Trophoblast cell (in vitro differentiated cells and primary cell): Measurements from ENCODE around the gene GPR37L1.
"Not testable (repeated sequence)": the region's sequence is repeated elsewhere in the genome, so short reads cannot be mapped to it uniquely, and the experiment has no call there.

Experiments used
- DNase-seq, 2 donors: peaks; one replicate each; pipeline ENCODE4 v3.0.0-alpha.2; 2016
- H2AFZ ChIP-seq: 2 replicates; pipeline ENCODE4 v1.6.1; 2013; ENCODE audit warnings: low read length, moderate library complexity, mild to moderate bottlenecking; ENCODE audit not compliant: insufficient read depth, poor library complexity
- H2AK5ac ChIP-seq: 2 replicates; pipeline ENCODE4 v1.6.1; 2013; ENCODE audit warnings: mild to moderate bottlenecking, low read length
- H2BK120ac ChIP-seq: 2 replicates; pipeline ENCODE4 v1.6.1; 2013; ENCODE audit warnings: low read length, mild to moderate bottlenecking, moderate library complexity; ENCODE audit not compliant: insufficient read depth, poor library complexity
- H2BK12ac ChIP-seq: 2 replicates; pipeline ENCODE4 v1.6.1; 2013; ENCODE audit warnings: mild to moderate bottlenecking, low read length, moderate library complexity
- H2BK5ac ChIP-seq: 2 replicates; pipeline ENCODE4 v1.6.1; 2013; ENCODE audit warnings: low read length, low read depth, moderate library complexity, mild to moderate bottlenecking; ENCODE audit not compliant: poor library complexity
- H3K14ac ChIP-seq: 2 replicates; pipeline ENCODE4 v1.6.1; 2013; ENCODE audit warnings: mild to moderate bottlenecking, low read length
- H3K18ac ChIP-seq: 2 replicates; pipeline ENCODE4 v1.6.1; 2013; ENCODE audit warnings: mild to moderate bottlenecking, low read length
- H3K23ac ChIP-seq: 2 replicates; pipeline ENCODE4 v1.6.1; 2013; ENCODE audit warnings: low read length
- H3K27ac ChIP-seq: 2 replicates; pipeline ENCODE4 v1.5.1; 2013; ENCODE audit warnings: low read depth, mild to moderate bottlenecking, inconsistent platforms, low read length, moderate library complexity
- H3K27me3 ChIP-seq: 2 replicates; pipeline ENCODE4 v1.6.1; 2013; ENCODE audit warnings: inconsistent platforms, mild to moderate bottlenecking, low read length, moderate library complexity; ENCODE audit not compliant: insufficient read depth
- H3K36me3 ChIP-seq, 2 experiments: 1 replicate in 1 of 2; 2 replicates in 1 of 2; pipeline ENCODE4 v1.6.1; 2013; ENCODE audit warnings: low read length in 2 of 2, mild to moderate bottlenecking in 2 of 2, moderate library complexity in 1 of 2; ENCODE audit not compliant: insufficient read depth in 2 of 2, control insufficient read depth in 1 of 2
- H3K4ac ChIP-seq: 2 replicates; pipeline ENCODE4 v1.6.1; 2013; ENCODE audit warnings: low read depth, mild to moderate bottlenecking, low read length, moderate library complexity
- H3K4me1 ChIP-seq, 2 experiments: 1 replicate in 1 of 2; 2 replicates in 1 of 2; pipeline ENCODE4 v1.6.1; 2013; ENCODE audit warnings: low read length in 2 of 2, mild to moderate bottlenecking in 2 of 2, moderate library complexity in 1 of 2; ENCODE audit not compliant: insufficient read depth in 2 of 2, control insufficient read depth in 1 of 2
- H3K4me2 ChIP-seq: 2 replicates; pipeline ENCODE4 v1.6.1; 2013; ENCODE audit warnings: inconsistent platforms, mild to moderate bottlenecking, low read length, moderate library complexity
- H3K4me3 ChIP-seq: 2 replicates; pipeline ENCODE4 v1.5.1; 2013; ENCODE audit warnings: mild to moderate bottlenecking, low read depth, low read length, inconsistent platforms
- H3K79me1 ChIP-seq: one replicate; pipeline ENCODE4 v1.6.1; 2013; ENCODE audit warnings: low read length
- H3K79me2 ChIP-seq: 2 replicates; pipeline ENCODE4 v1.6.1; 2013; ENCODE audit warnings: low read length, mild to moderate bottlenecking; ENCODE audit not compliant: control insufficient read depth, insufficient read depth, poor library complexity
- H3K9ac ChIP-seq: 2 replicates; pipeline ENCODE4 v1.6.1; 2013; ENCODE audit warnings: mild to moderate bottlenecking, low read length
- H3K9me3 ChIP-seq: 2 replicates; pipeline ENCODE4 v1.6.1; 2013; ENCODE audit warnings: low read depth, mild to moderate bottlenecking, control low read depth, inconsistent platforms, low read length; ENCODE audit not compliant: insufficient read depth
- H4K12ac ChIP-seq: 2 replicates; pipeline ENCODE4 v1.6.1; 2013; ENCODE audit warnings: low read depth, mild to moderate bottlenecking, low read length, moderate library complexity
- H4K8ac ChIP-seq: 2 replicates; pipeline ENCODE4 v1.6.1; 2013; ENCODE audit warnings: low read depth, mild to moderate bottlenecking, low read length, moderate library complexity
- H4K91ac ChIP-seq: one replicate; pipeline ENCODE4 v1.6.1; 2013; ENCODE audit warnings: low read depth, mild to moderate bottlenecking, low read length, moderate library complexity
- WGBS: extraction: QIAGEN DNeasy Blood & Tissue Kit; methylation state at CpG from one replicate; pipeline ENCODE4 v1.1.7; 2013; ENCODE audit warnings: missing lambda C conversion rate; ENCODE audit not compliant: insufficient read length, insufficient coverage; ENCODE audit errors: extremely low coverage; 5-methylcytosine and 5-hydroxymethylcytosine counted together

Gene GPR37L1

GRCh38 chr1:202176949-202177927 is 54.5 kb downstream of the GPR37L1 start:
- no peak overlapping the region for H4K8ac ChIP-seq
- no peaks in the 10 kb centered on the region for H3K79me1 ChIP-seq
- no peak overlapping the region for H3K23ac ChIP-seq
- H3K14ac ChIP-seq = no peak overlapping the region
- H4K91ac ChIP-seq = no peak overlapping the region
- H3K36me3 ChIP-seq = no peaks in the 10 kb centered on the region
- H3K4me3 ChIP-seq = no peak overlapping the region
- no peak overlapping the region for H2BK120ac ChIP-seq
- no peaks in the 10 kb centered on the region for H3K79me2 ChIP-seq
- H3K4ac ChIP-seq = no peak overlapping the region
- H4K12ac ChIP-seq = no peak overlapping the region
- H3K9ac ChIP-seq = no peak overlapping the region
- no peak overlapping the region for H2AK5ac ChIP-seq
- H3K18ac ChIP-seq = no peak overlapping the region
- no peak overlapping the region for H2BK5ac ChIP-seq
- H3K4me2 ChIP-seq = no peak overlapping the region
- no peaks in the 10 kb centered on the region for H3K27me3 ChIP-seq
- DNase-seq = no peak
- no peaks in the 10 kb centered on the region for H3K4me1 ChIP-seq
- no peak overlapping the region for H2AFZ ChIP-seq
- no CpG with 5 or more reads among the region's 29 CpGs for WGBS
- H3K27ac ChIP-seq = no peak overlapping the region
- H2BK12ac ChIP-seq = no peak overlapping the region
- H3K9me3 ChIP-seq = peaks cover 4% of the 10 kb centered on the region

GRCh38 chr1:202179828-202180750 is 57.4 kb downstream of the GPR37L1 start:
- H3K18ac ChIP-seq = no peak overlapping the region
- H2BK12ac ChIP-seq = no peak overlapping the region
- H4K91ac ChIP-seq = no peak overlapping the region
- no peak overlapping the region for H3K4me2 ChIP-seq
- H2AFZ ChIP-seq = no peak overlapping the region
- H2BK5ac ChIP-seq = no peak overlapping the region
- peaks cover 4% of the 10 kb centered on the region for H3K9me3 ChIP-seq
- WGBS = no CpG with 5 or more reads among the region's 19 CpGs
- H4K12ac ChIP-seq = no peak overlapping the region
- H2AK5ac ChIP-seq = no peak overlapping the region
- H3K9ac ChIP-seq = no peak overlapping the region
- peaks cover 0 to 3% of the 10 kb centered on the region in 2 experiments for H3K4me1 ChIP-seq
- no peak overlapping the region for H3K4me3 ChIP-seq
- H3K79me2 ChIP-seq = no peaks in the 10 kb centered on the region
- no peaks in the 10 kb centered on the region for H3K79me1 ChIP-seq
- H4K8ac ChIP-seq = no peak overlapping the region
- H3K36me3 ChIP-seq = no peaks in the 10 kb centered on the region
- H3K23ac ChIP-seq = no peak overlapping the region
- no peak overlapping the region for H3K4ac ChIP-seq
- no peak overlapping the region for H2BK120ac ChIP-seq
- H3K27ac ChIP-seq = no peak overlapping the region
- H3K27me3 ChIP-seq = no peaks in the 10 kb centered on the region
- DNase-seq = no peak
- no peak overlapping the region for H3K14ac ChIP-seq

- no CpG with 5 or more reads among the region's 2 CpGs for WGBS
- H3K27me3 ChIP-seq, H3K79me1 ChIP-seq: not testable (repeated sequence)
Measured at GRCh38 chr1:202180751-202181139, 58.0 kb downstream of the GPR37L1 start.

GRCh38 chr1:202181586-202181985 is 58.9 kb downstream of the GPR37L1 start:
- H3K9me3 ChIP-seq = peaks cover 4% of the 10 kb centered on the region
- no peak overlapping the region for H4K91ac ChIP-seq
- H3K79me1 ChIP-seq = no peaks in the 10 kb centered on the region
- H2AK5ac ChIP-seq = no peak overlapping the region
- no peak overlapping the region for H3K9ac ChIP-seq
- H4K12ac ChIP-seq = no peak overlapping the region
- no peaks in the 10 kb centered on the region for H3K36me3 ChIP-seq
- H3K4ac ChIP-seq = no peak overlapping the region
- no peaks in the 10 kb centered on the region for H3K79me2 ChIP-seq
- no peak overlapping the region for H3K4me3 ChIP-seq
- H2BK12ac ChIP-seq = no peak overlapping the region
- peaks cover 0 to 3% of the 10 kb centered on the region in 2 experiments for H3K4me1 ChIP-seq
- H4K8ac ChIP-seq = no peak overlapping the region
- no peak overlapping the region for H3K23ac ChIP-seq
- no peak overlapping the region for H2BK5ac ChIP-seq
- H3K14ac ChIP-seq = no peak overlapping the region
- no peak for DNase-seq
- H3K27ac ChIP-seq = no peak overlapping the region
- H3K4me2 ChIP-seq = no peak overlapping the region
- H2BK120ac ChIP-seq = no peak overlapping the region
- H2AFZ ChIP-seq = no peak overlapping the region
- H3K27me3 ChIP-seq = no peaks in the 10 kb centered on the region
- no peak overlapping the region for H3K18ac ChIP-seq
- no CpG with 5 or more reads among the region's 7 CpGs for WGBS

More at GRCh38 chr1:202180751-202181139, 58.0 kb downstream of the GPR37L1 start:
- H4K8ac ChIP-seq, H3K36me3 ChIP-seq, H2BK5ac ChIP-seq, H3K27ac ChIP-seq, H3K4me1 ChIP-seq, H4K12ac ChIP-seq, H3K9me3 ChIP-seq, H2BK120ac ChIP-seq, H3K9ac ChIP-seq, H4K91ac ChIP-seq, H3K4me2 ChIP-seq, H3K4me3 ChIP-seq, H2AFZ ChIP-seq, H3K14ac ChIP-seq, H3K4ac ChIP-seq, H2BK12ac ChIP-seq, H3K79me2 ChIP-seq, H3K18ac ChIP-seq, H2AK5ac ChIP-seq, H3K23ac ChIP-seq, DNase-seq: not testable (repeated sequence)
